Measurements from ENCODE around the gene FHL2.

DNA sequence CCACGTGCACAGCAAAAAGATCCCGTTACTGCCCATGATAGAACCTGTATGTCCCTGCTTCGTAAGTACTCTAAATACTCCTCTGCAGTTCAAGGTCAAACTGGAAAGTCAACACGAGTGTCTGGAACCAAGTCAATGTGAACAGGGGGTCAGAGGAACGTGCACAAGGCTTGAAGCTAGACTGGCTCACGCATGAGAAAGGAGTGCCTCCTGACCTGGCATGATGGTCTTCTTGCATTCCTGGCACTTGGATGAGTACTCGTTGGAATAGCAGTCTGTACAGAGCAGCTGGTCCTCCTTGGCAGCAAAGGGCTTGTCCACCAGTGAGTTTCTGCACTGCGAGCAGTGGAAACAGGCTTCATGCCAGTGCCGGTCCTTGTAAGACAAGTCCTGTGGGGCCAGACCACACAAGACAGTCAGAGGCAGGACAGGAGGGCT is 25.5 kb downstream of the FHL2 start:
- TF ChIP-seq, protein P1, sequence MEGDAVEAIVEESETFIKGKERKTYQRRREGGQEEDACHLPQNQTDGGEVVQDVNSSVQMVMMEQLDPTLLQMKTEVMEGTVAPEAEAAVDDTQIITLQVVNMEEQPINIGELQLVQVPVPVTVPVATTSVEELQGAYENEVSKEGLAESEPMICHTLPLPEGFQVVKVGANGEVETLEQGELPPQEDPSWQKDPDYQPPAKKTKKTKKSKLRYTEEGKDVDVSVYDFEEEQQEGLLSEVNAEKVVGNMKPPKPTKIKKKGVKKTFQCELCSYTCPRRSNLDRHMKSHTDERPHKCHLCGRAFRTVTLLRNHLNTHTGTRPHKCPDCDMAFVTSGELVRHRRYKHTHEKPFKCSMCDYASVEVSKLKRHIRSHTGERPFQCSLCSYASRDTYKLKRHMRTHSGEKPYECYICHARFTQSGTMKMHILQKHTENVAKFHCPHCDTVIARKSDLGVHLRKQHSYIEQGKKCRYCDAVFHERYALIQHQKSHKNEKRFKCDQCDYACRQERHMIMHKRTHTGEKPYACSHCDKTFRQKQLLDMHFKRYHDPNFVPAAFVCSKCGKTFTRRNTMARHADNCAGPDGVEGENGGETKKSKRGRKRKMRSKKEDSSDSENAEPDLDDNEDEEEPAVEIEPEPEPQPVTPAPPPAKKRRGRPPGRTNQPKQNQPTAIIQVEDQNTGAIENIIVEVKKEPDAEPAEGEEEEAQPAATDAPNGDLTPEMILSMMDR (optimal IDR thresholded peaks at IDR 0.05 in 1 of 3, IDR thresholded peaks at IDR 0.05 in 1 of 3, conservative IDR thresholded peaks at IDR 0.05 in 1 of 3; ENCODE audit: extremely low read depth in 1 of 3, insufficient read depth in 2 of 3, low read length in 3 of 3), result no peak
- no peak for TF ChIP-seq EZH2 (IDR thresholded peaks at IDR 0.05; ENCODE audit: low read length)
